ENCODE results near the gene ZNRF2. TPM values are rescaled to one million over a fixed set of nuclear protein-coding genes. Genes with fewer than 3 reads are reported as not detected.
"Not testable (repeated sequence)": the region's sequence is repeated elsewhere in the genome, so short reads cannot be mapped to it uniquely, and the experiment has no call there.

ZNRF2 gene
- total and polyA plus RNA-seq, 9 donors = 7.2 to 12.1 (median 9.6) TPM

GRCh38 chr7:30366606-30367005, 82.2 kb downstream of the ZNRF2 start:
- no CpG with 5 or more reads among the region's 2 CpGs for WGBS (ENCODE audit: insufficient coverage)
- no peaks in the 10 kb centered on the region for H3K9me3 ChIP-seq (replicated peaks; ENCODE audit: control insufficient read depth, low read depth, low read length)
- no peak overlapping the region for H3K27ac ChIP-seq (ENCODE audit: low read length)
- H3K27me3 ChIP-seq (ENCODE audit: control insufficient read depth, insufficient read depth, low read length) = no peaks in the 10 kb centered on the region
- DNase-seq = no peak
- H3K4me3 ChIP-seq (ENCODE audit: low read length) = no peak overlapping the region
- peaks cover 2% of the 10 kb centered on the region for H3K36me3 ChIP-seq (ENCODE audit: control insufficient read depth, insufficient read depth, low read length)
- no peaks in the 10 kb centered on the region for H3K4me1 ChIP-seq (ENCODE audit: control insufficient read depth, insufficient read depth, low read length)

GRCh38 chr7:30367561-30367960, 83.2 kb downstream of the ZNRF2 start:
- Histone ChIP-seq H3K27ac (ENCODE audit: low read length) (no peak overlapping the region), H3K27me3 (ENCODE audit: control insufficient read depth, insufficient read depth, low read length) (no peaks in the 10 kb centered on the region), H3K4me3 (ENCODE audit: low read length) (no peak overlapping the region), H3K4me1 (ENCODE audit: control insufficient read depth, insufficient read depth, low read length) (no peaks in the 10 kb centered on the region), H3K36me3 (ENCODE audit: control insufficient read depth, insufficient read depth, low read length) (peaks cover 7% of the 10 kb centered on the region), H3K9me3 (replicated peaks; ENCODE audit: control insufficient read depth, low read depth, low read length) (no peaks in the 10 kb centered on the region)
- WGBS (ENCODE audit: insufficient coverage) = no CpG with 5 or more reads among the region's 2 CpGs
- DNase-seq = no peak

- H3K9me3 ChIP-seq (replicated peaks; ENCODE audit: control insufficient read depth, low read depth, low read length) = no peaks in the 10 kb centered on the region
- H3K27me3 ChIP-seq (ENCODE audit: control insufficient read depth, insufficient read depth, low read length) = no peaks in the 10 kb centered on the region
- H3K4me3 ChIP-seq (ENCODE audit: low read length) = no peak overlapping the region
- no peaks in the 10 kb centered on the region for H3K4me1 ChIP-seq (ENCODE audit: control insufficient read depth, insufficient read depth, low read length)
- H3K27ac ChIP-seq (ENCODE audit: low read length) = no peak overlapping the region
- H3K36me3 ChIP-seq (ENCODE audit: control insufficient read depth, insufficient read depth, low read length) = peaks cover 7% of the 10 kb centered on the region
- no peak for DNase-seq
Measured at GRCh38 chr7:30369879-30370278, 85.5 kb downstream of the ZNRF2 start.

GRCh38 chr7:30371321-30371720, 86.9 kb downstream of the ZNRF2 start:
- WGBS (ENCODE audit: insufficient coverage) = 94% methylated on average over 4 of the region's 5 CpGs
- Histone ChIP-seq H3K9me3 (replicated peaks; ENCODE audit: control insufficient read depth, low read depth, low read length) (no peaks in the 10 kb centered on the region), H3K4me3 (ENCODE audit: low read length) (no peak overlapping the region), H3K27me3 (ENCODE audit: control insufficient read depth, insufficient read depth, low read length) (no peaks in the 10 kb centered on the region), H3K4me1 (ENCODE audit: control insufficient read depth, insufficient read depth, low read length) (no peaks in the 10 kb centered on the region), H3K36me3 (ENCODE audit: control insufficient read depth, insufficient read depth, low read length) (peaks cover 7% of the 10 kb centered on the region), H3K27ac (ENCODE audit: low read length) (no peak overlapping the region)
- no peak for DNase-seq

GRCh38 chr7:30378275-30378674, 93.9 kb downstream of the ZNRF2 start:
- Histone ChIP-seq H3K27ac (ENCODE audit: low read length) (no peak overlapping the region), H3K4me3 (ENCODE audit: low read length) (no peak overlapping the region), H3K27me3 (ENCODE audit: control insufficient read depth, insufficient read depth, low read length) (no peaks in the 10 kb centered on the region), H3K9me3 (replicated peaks; ENCODE audit: control insufficient read depth, low read depth, low read length) (no peaks in the 10 kb centered on the region), H3K4me1 (ENCODE audit: control insufficient read depth, insufficient read depth, low read length) (no peaks in the 10 kb centered on the region), H3K36me3 (ENCODE audit: control insufficient read depth, insufficient read depth, low read length) (no peaks in the 10 kb centered on the region)
- no CpG with 5 or more reads among the region's 1 CpG for WGBS (ENCODE audit: insufficient coverage)
- no peak for DNase-seq

- no peak overlapping the region for H3K4me3 ChIP-seq (ENCODE audit: low read length)
- peaks cover 2% of the 10 kb centered on the region for H3K9me3 ChIP-seq (replicated peaks; ENCODE audit: control insufficient read depth, low read depth, low read length)
- WGBS (ENCODE audit: insufficient coverage) = no CpG with 5 or more reads among the region's 4 CpGs
- H3K27me3 ChIP-seq (ENCODE audit: control insufficient read depth, insufficient read depth, low read length) = no peaks in the 10 kb centered on the region
- no peaks in the 10 kb centered on the region for H3K36me3 ChIP-seq (ENCODE audit: control insufficient read depth, insufficient read depth, low read length)
- no peaks in the 10 kb centered on the region for H3K4me1 ChIP-seq (ENCODE audit: control insufficient read depth, insufficient read depth, low read length)
- no peak for DNase-seq
- no peak overlapping the region for H3K27ac ChIP-seq (ENCODE audit: low read length)
Measured at GRCh38 chr7:30379131-30379530, 94.7 kb downstream of the ZNRF2 start.

GRCh38 chr7:30379741-30380140, 95.3 kb downstream of the ZNRF2 start:
- Histone ChIP-seq H3K9me3 (replicated peaks; ENCODE audit: control insufficient read depth, low read depth, low read length) (peaks cover 2% of the 10 kb centered on the region), H3K36me3 (ENCODE audit: control insufficient read depth, insufficient read depth, low read length) (no peaks in the 10 kb centered on the region), H3K4me3 (ENCODE audit: low read length) (no peak overlapping the region), H3K27me3 (ENCODE audit: control insufficient read depth, insufficient read depth, low read length) (no peaks in the 10 kb centered on the region), H3K27ac (ENCODE audit: low read length) (no peak overlapping the region), H3K4me1 (ENCODE audit: control insufficient read depth, insufficient read depth, low read length) (no peaks in the 10 kb centered on the region)
- WGBS (ENCODE audit: insufficient coverage) = 90% methylated on average over 2 of the region's 4 CpGs
- DNase-seq = no peak

GRCh38 chr7:30380294-30380693, 95.9 kb downstream of the ZNRF2 start:
- Histone ChIP-seq H3K9me3 (replicated peaks; ENCODE audit: control insufficient read depth, low read depth, low read length) (peaks cover 2% of the 10 kb centered on the region), H3K27me3 (ENCODE audit: control insufficient read depth, insufficient read depth, low read length) (no peaks in the 10 kb centered on the region), H3K4me3 (ENCODE audit: low read length) (no peak overlapping the region), H3K4me1 (ENCODE audit: control insufficient read depth, insufficient read depth, low read length) (no peaks in the 10 kb centered on the region), H3K36me3 (ENCODE audit: control insufficient read depth, insufficient read depth, low read length) (no peaks in the 10 kb centered on the region), H3K27ac (ENCODE audit: low read length) (no peak overlapping the region)
- 100% methylated on average over 1 of the region's 2 CpGs for WGBS (ENCODE audit: insufficient coverage)
- no peak for DNase-seq

GRCh38 chr7:30380824-30381223, 96.4 kb downstream of the ZNRF2 start:
- not testable (repeated sequence) for H3K27ac ChIP-seq (ENCODE audit: low read length); H3K36me3 ChIP-seq (ENCODE audit: control insufficient read depth, insufficient read depth, low read length); H3K4me1 ChIP-seq (ENCODE audit: control insufficient read depth, insufficient read depth, low read length); H3K4me3 ChIP-seq (ENCODE audit: low read length); H3K9me3 ChIP-seq (replicated peaks; ENCODE audit: control insufficient read depth, low read depth, low read length); DNase-seq; H3K27me3 ChIP-seq (ENCODE audit: control insufficient read depth, insufficient read depth, low read length)
- WGBS (ENCODE audit: insufficient coverage) = no CpG with 5 or more reads among the region's 4 CpGs

- no peaks in the 10 kb centered on the region for H3K4me1 ChIP-seq (ENCODE audit: control insufficient read depth, insufficient read depth, low read length)
Measured at GRCh38 chr7:30382607-30383006, 98.2 kb downstream of the ZNRF2 start.

GRCh38 chr7:30389791-30390190, 105.4 kb downstream of the ZNRF2 start:
- WGBS (ENCODE audit: insufficient coverage) = 83% methylated on average over 3 of the region's 3 CpGs

More at GRCh38 chr7:30382607-30383006, 98.2 kb downstream of the ZNRF2 start:
- Histone ChIP-seq H3K27ac (ENCODE audit: low read length) (no peak overlapping the region), H3K9me3 (replicated peaks; ENCODE audit: control insufficient read depth, low read depth, low read length) (peaks cover 2% of the 10 kb centered on the region), H3K36me3 (ENCODE audit: control insufficient read depth, insufficient read depth, low read length) (no peaks in the 10 kb centered on the region), H3K27me3 (ENCODE audit: control insufficient read depth, insufficient read depth, low read length) (no peaks in the 10 kb centered on the region), H3K4me3 (ENCODE audit: low read length) (no peak overlapping the region)
- DNase-seq = no peak
- WGBS (ENCODE audit: insufficient coverage) = no CpG with 5 or more reads among the region's 1 CpG

More at GRCh38 chr7:30389791-30390190, 105.4 kb downstream of the ZNRF2 start:
- DNase-seq = peak; percentile 38
- peaks cover 2% of the 10 kb centered on the region for H3K4me1 ChIP-seq (ENCODE audit: control insufficient read depth, insufficient read depth, low read length)
- no peaks in the 10 kb centered on the region for H3K36me3 ChIP-seq (ENCODE audit: control insufficient read depth, insufficient read depth, low read length)
- no peaks in the 10 kb centered on the region for H3K9me3 ChIP-seq (replicated peaks; ENCODE audit: control insufficient read depth, low read depth, low read length)
- no peaks in the 10 kb centered on the region for H3K27me3 ChIP-seq (ENCODE audit: control insufficient read depth, insufficient read depth, low read length)
- no peak overlapping the region for H3K27ac ChIP-seq (ENCODE audit: low read length)
- H3K4me3 ChIP-seq (ENCODE audit: low read length) = no peak overlapping the region
